Stomach smooth muscle (tissue), 2 donors: Measurements from ENCODE around the gene DMBT1.

Experiments used
- H3K27ac ChIP-seq: one replicate; pipeline ENCODE4 v1.7.0; 2013; ENCODE audit warnings: mild to moderate bottlenecking, low read length, inconsistent platforms
- H3K27me3 ChIP-seq, 2 donors: one replicate each; pipeline ENCODE4 v1.7.0; 2013; ENCODE audit warnings: low read length in 2 of 2; ENCODE audit not compliant: insufficient read depth in 2 of 2, control insufficient read depth in 1 of 2
- H3K36me3 ChIP-seq, 2 donors: one replicate each; pipeline ENCODE4 v1.7.0; 2013; ENCODE audit warnings: low read length in 2 of 2; ENCODE audit not compliant: control insufficient read depth in 2 of 2, insufficient read depth in 2 of 2
- H3K4me1 ChIP-seq: one replicate; pipeline ENCODE4 v1.7.0; 2013; ENCODE audit warnings: low read length; ENCODE audit not compliant: control insufficient read depth, insufficient read depth
- H3K4me3 ChIP-seq, 2 donors: one replicate each; pipeline ENCODE4 v1.7.0; 2013; ENCODE audit warnings: low read length in 2 of 2
- H3K9ac ChIP-seq, 2 donors: one replicate each; pipeline ENCODE4 v1.7.0; 2013; ENCODE audit warnings: low read length in 2 of 2, mild to moderate bottlenecking in 1 of 2
- H3K9me3 ChIP-seq, 2 donors: one replicate each; pipeline ENCODE4 v1.7.0; 2013; ENCODE audit warnings: low read length in 2 of 2; ENCODE audit not compliant: control insufficient read depth in 2 of 2
- donor health status: healthy.
- donor health status: Pancreatic carcinoma.

DMBT1 gene

DNA sequence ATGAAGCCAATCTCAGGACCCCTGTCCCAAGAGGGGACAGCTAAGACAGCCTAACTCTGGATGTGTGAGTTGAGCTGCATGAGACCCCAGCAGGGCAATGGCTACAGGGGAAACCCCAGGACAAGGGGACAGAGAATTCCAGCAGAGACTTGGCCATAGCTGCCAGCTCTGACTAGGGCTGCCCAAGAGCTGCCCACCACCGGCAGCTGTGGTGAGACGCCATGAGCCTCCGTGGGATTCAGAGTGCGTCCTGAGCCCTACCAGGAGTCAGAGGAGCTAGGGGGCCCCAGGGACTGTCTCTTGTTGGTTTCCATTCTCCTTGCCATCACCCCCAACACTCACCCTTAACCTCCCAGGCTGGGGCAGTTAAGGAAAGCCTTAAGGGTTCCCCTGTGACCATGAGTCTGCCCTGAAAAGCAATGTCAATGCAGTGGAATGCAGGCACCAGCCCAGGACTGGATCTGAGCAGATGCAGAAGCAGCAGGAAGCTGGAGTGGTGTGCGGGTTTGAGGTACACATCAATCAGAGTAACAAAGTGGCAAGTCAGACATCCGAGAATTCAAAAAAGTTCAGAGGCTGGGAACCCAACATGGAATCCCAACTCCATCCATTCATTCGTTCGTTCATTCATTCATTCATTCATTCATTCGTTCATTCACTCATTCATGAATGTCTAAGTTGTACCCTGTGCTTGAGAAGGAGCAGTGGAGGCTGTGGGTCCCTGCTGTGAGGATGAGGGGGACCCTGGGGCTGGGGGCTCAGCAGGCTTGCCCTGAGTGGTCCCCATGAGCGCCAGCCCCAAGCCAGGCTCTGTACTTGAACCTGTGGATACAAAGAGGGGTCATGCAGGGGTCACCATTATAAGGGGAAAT lies 86.2 kb downstream of the DMBT1 start:
- no peaks in the 10 kb centered on the region for H3K9me3 ChIP-seq
- no peak overlapping the region for H3K27ac ChIP-seq
- H3K4me3 ChIP-seq: no peak overlapping the region
- no peaks in the 10 kb centered on the region for H3K4me1 ChIP-seq
- peaks cover 3 to 9% of the 10 kb centered on the region in 2 donors for H3K27me3 ChIP-seq
- H3K36me3 ChIP-seq: no peaks in the 10 kb centered on the region
- no peak overlapping the region for H3K9ac ChIP-seq

- Histone ChIP-seq H3K27me3 (peaks cover 3 to 9% of the 10 kb centered on the region in 2 donors), H3K27ac (no peak overlapping the region), H3K9me3 (no peaks in the 10 kb centered on the region), H3K4me3 (no peak overlapping the region), H3K9ac (no peak overlapping the region), H3K36me3 (no peaks in the 10 kb centered on the region), H3K4me1 (no peaks in the 10 kb centered on the region)
Measured at GRCh38 chr10:122647383-122647968, 86.9 kb downstream of the DMBT1 start.

DNA sequence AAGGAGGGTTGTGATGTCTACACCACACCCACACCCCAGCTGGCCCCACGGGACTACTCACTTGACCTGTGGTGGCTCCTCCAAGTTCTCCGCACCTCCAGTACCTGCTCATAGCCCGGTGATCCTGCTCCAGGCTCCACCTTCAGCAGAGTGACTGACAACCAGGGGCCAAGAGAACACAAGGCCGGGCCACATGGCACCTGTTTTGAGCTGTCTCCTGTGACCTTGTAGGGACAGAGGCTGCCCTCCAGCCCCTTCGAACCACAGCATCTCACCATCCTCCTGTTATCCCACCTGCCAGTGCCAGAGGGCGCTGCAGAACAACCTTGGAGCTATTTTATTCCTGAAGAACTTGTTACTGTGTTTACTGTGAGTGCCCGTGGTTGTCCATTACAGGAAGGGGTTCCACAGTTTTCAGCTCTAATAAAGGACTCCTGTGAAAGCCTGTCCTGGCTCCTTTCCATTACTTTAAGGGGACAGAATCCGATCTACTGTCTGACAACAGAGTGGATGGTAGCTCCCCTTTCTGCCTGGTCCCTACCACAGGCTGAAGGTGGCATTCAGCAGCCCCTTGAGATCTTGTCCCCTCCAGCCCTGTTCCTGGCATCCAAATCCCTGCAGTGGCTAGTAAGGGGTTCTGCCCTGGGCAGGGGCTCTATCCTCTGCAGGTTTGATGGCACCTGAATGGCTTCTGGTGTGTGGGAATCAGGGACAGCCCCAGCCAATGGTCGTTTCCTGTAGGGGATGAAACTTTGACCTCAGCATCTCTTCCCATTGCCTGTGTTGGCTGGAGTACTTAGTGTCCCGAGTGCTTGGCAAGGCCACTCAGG lies 88.3 kb downstream of the DMBT1 start:
- Histone ChIP-seq H3K36me3 (no peaks in the 10 kb centered on the region), H3K4me1 (no peaks in the 10 kb centered on the region), H3K9ac (no peak overlapping the region), H3K4me3 (no peak overlapping the region), H3K27ac (no peak overlapping the region), H3K27me3 (peaks cover 3 to 9% of the 10 kb centered on the region in 2 donors), H3K9me3 (peaks cover 0 to 3% of the 10 kb centered on the region in 2 donors)

- H3K27me3 ChIP-seq: peaks cover 3 to 9% of the 10 kb centered on the region in 2 donors
- peaks cover 0 to 3% of the 10 kb centered on the region in 2 donors for H3K9me3 ChIP-seq
- H3K4me1 ChIP-seq: no peaks in the 10 kb centered on the region
- no peak overlapping the region for H3K27ac ChIP-seq
- no peak overlapping the region for H3K4me3 ChIP-seq
- no peak overlapping the region for H3K9ac ChIP-seq
- H3K36me3 ChIP-seq: no peaks in the 10 kb centered on the region
Measured at GRCh38 chr10:122649903-122650302, 89.3 kb downstream of the DMBT1 start.

DNA sequence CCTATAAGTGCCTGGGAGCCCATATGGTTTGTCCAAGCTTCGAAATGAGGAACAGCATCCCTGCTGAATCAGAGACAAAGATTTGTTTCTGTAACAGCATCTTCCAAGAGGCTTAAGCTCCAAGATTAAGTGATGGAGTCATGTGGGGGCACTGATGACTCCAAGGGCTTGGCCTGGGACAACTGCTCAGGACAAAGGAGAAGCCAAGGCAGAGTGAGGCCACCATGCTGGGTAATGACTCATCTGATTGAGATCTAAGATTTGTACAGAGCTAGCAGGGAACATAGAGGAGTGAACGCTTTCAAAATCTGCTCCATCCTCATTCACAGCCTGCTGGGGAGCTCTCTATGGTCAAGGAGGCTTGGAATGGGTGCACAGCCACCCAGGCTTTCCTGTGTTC lies 89.8 kb downstream of the DMBT1 start:
- H3K36me3 ChIP-seq: no peaks in the 10 kb centered on the region
- no peak overlapping the region for H3K4me3 ChIP-seq
- H3K27ac ChIP-seq: no peak overlapping the region
- H3K9ac ChIP-seq: no peak overlapping the region
- H3K9me3 ChIP-seq: peaks cover 0 to 3% of the 10 kb centered on the region in 2 donors
- peaks cover 3 to 9% of the 10 kb centered on the region in 2 donors for H3K27me3 ChIP-seq
- no peaks in the 10 kb centered on the region for H3K4me1 ChIP-seq

- peaks cover 0 to 3% of the 10 kb centered on the region in 2 donors for H3K9me3 ChIP-seq
- no peak overlapping the region for H3K9ac ChIP-seq
- no peaks in the 10 kb centered on the region for H3K27me3 ChIP-seq
- peaks cover 8% of the 10 kb centered on the region for H3K4me1 ChIP-seq
- H3K4me3 ChIP-seq: no peak overlapping the region
- H3K36me3 ChIP-seq: no peaks in the 10 kb centered on the region
- no peak overlapping the region for H3K27ac ChIP-seq
Measured at GRCh38 chr10:122655524-122656307, 95.2 kb downstream of the DMBT1 start.

DNA sequence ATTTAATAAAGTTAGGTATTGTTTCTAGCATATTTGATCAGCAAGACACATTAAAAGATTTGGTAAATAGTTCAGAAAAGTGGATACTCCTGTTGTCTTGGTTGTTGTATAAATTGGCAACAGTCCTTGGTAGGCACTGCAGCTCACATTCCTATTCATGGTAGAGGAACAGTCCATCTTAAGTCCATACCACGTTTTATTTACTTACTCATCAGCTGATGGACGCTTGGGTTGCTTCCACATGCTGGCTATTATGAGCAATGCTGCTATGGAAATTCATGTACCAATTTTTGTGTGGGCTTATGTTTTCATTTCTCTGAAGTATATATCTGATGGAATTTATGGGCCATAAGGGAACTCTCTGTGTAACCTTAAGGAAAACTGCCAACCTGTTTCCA lies 95.8 kb downstream of the DMBT1 start:
- no peak overlapping the region for H3K27ac ChIP-seq
- no peak overlapping the region for H3K4me3 ChIP-seq
- H3K36me3 ChIP-seq: no peaks in the 10 kb centered on the region
- no peak overlapping the region for H3K9ac ChIP-seq
- peaks cover 8% of the 10 kb centered on the region for H3K4me1 ChIP-seq
- H3K9me3 ChIP-seq: peaks cover 0 to 3% of the 10 kb centered on the region in 2 donors
- no peaks in the 10 kb centered on the region for H3K27me3 ChIP-seq

- no peaks in the 10 kb centered on the region for H3K36me3 ChIP-seq
- H3K27ac ChIP-seq: no peak overlapping the region
- H3K4me3 ChIP-seq: no peak overlapping the region
- H3K27me3 ChIP-seq: no peaks in the 10 kb centered on the region
- peaks cover 8% of the 10 kb centered on the region for H3K4me1 ChIP-seq
- no peak overlapping the region for H3K9ac ChIP-seq
- peaks cover 0 to 3% of the 10 kb centered on the region in 2 donors for H3K9me3 ChIP-seq
Measured at GRCh38 chr10:122656741-122657140, 96.2 kb downstream of the DMBT1 start.

GRCh38 chr10:122657255-122657654 lies 96.7 kb downstream of the DMBT1 start:
- Histone ChIP-seq H3K9ac (no peak overlapping the region), H3K27ac (no peak overlapping the region), H3K36me3 (no peaks in the 10 kb centered on the region), H3K4me1 (peaks cover 8% of the 10 kb centered on the region), H3K9me3 (peaks cover 0 to 3% of the 10 kb centered on the region in 2 donors), H3K4me3 (no peak overlapping the region), H3K27me3 (no peaks in the 10 kb centered on the region)

GRCh38 chr10:122657729-122658128 lies 97.2 kb downstream of the DMBT1 start:
- Histone ChIP-seq H3K4me1 (peaks cover 8% of the 10 kb centered on the region), H3K9ac (no peak overlapping the region), H3K4me3 (no peak overlapping the region), H3K36me3 (no peaks in the 10 kb centered on the region), H3K27me3 (no peaks in the 10 kb centered on the region), H3K27ac (no peak overlapping the region), H3K9me3 (peaks cover 0 to 2% of the 10 kb centered on the region in 2 donors)
